GM19463 (cell line): Measurements from ENCODE around the gene WBP2.
A peak's percentile ranks its signal among the peaks of the same experiment; 100 is the strongest.

Experiments
- ATAC-seq: cut with Tn5 transposase; IDR thresholded peaks from one replicate; pipeline ENCODE4 v1.9.1; 2021; ENCODE audit warnings: mild to moderate bottlenecking, moderate library complexity; ENCODE audit not compliant: unreplicated experiment

Gene WBP2

DNA sequence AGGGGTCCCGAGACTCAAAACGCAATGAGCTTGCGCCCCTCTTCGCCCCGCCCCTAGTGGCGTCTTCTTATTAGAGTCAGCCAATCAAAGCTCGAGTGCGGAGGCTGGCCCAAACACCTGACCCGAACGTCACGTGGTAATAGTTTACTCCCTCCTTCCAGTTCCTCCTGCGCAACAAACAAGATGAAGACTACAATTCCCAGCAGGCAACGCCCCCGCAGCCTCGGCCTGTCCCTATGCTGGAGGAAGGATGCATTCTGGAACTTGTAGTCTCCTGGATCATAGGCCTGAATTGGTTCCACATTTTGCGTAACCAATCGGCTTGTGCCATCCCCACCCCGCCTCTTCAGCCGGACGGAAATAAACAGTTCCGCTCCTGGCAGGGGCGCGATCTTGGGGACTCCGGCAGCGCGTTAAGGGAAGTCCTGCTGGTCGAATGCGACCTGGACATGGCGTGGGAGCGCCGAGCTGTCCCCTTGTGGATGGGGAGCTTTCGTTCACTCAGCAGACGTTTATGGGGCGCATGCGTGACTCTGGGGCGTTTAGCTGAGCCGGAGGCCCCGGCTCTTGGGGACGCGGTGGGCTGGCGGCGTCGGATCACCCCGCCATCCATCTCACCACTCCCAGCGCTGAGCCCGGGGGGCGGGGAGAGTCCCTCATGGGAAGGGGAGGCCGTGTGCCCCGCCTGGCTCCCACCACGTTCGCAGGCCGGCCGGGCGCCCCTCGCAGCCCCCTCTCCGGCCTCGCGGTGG is at the start of gene WBP2:
WBP2 (minus strand) TSS at position 26 of the 752 bp plus-strand sequence. CDS start 38 bp downstream, outside the sequence.
- ATAC-seq, result peak; percentile 83

DNA sequence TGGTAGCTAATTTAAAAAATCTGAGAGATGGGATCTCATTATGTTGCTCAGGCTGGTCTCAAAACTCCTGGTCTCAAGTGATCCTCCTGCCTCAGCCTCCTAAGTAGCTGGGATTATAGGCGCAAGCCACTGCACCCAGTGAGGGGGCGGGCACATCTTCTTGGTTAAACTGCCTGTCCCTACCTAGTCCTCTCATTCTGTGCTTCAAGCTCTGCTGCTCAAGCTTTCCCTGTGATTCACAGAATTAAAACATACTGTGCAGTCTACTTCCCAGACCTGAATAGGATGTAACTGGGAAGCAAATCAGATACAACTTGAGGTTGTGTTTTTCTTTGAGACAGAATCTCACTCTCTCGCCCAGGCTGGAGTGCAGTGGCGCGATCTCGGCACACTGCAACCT is 47.3 kb upstream of the WBP2 start:
- no peak for ATAC-seq

GRCh38 chr17:75901727-75902126 is 46.6 kb upstream of the WBP2 start:
- no peak for ATAC-seq

- ATAC-seq, result no peak
Measured at GRCh38 chr17:75900691-75901533, 45.8 kb upstream of the WBP2 start.

- no peak for ATAC-seq
Measured at GRCh38 chr17:75899767-75900468, 44.8 kb upstream of the WBP2 start.

- no peak for ATAC-seq
Measured at GRCh38 chr17:75899353-75899752, 44.2 kb upstream of the WBP2 start.

DNA sequence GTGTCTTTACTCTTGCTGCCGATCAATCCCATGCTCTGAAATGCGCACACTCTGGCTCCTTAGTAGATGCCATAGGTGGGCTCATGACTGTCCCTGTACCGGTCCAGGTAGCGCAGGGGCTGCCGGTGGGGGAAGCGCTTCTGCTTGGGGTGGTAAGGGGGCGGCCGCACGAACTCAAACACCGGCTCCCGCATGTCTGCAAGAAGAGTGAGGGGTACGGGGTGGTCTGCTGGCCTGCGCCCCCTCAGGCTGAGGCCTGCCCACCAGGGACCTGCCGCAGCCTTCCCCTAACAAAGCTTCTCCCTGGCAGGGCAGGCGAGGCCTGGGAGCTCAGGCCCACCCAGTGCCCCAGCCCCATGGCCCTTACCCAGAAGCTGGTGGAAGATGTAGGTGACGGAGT is 43.7 kb upstream of the WBP2 start:
- no peak for ATAC-seq

GRCh38 chr17:75898065-75898464 is 42.9 kb upstream of the WBP2 start:
- ATAC-seq, result no peak

DNA sequence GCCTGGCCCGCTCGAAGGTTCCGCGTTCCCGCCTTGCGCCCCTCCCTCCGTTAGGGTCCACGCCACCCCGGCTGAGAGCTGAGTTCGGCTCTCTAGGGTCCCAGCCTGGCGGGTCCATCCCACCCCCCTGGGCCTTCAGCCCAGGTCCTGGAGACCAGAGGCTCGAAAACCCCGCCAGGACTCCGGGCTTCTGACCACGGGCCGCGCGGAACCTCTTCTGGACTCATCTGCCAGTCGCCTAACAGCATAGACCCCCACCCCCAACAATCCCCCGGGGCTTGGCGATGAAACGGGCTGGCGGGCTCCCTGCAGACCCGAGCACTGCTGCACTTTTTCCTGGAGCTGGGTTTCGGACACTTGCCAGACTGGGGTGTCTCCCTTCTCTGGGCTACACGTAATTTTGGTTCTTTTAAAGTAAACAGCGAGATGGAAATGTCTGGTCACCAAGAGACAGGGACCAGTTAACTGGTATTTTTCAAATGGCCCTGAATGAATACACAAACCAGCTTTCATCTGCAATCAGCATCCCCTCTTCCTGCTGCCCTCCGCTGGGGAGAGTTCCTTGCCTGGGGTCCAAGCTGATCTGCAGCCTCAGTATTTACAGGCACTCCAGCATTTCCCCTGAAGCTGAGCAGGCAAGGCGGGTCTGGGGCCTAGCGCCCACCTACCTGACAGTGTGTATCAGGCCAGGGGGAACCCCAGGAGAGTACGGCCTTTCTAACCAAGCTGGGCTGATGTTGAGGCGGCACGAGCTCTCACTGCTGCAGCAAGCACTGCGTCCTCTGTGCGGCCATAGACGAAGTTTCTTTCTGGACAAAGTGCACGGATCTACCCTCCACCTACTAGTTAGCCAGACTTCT is 42.3 kb upstream of the WBP2 start:
- no peak for ATAC-seq

DNA sequence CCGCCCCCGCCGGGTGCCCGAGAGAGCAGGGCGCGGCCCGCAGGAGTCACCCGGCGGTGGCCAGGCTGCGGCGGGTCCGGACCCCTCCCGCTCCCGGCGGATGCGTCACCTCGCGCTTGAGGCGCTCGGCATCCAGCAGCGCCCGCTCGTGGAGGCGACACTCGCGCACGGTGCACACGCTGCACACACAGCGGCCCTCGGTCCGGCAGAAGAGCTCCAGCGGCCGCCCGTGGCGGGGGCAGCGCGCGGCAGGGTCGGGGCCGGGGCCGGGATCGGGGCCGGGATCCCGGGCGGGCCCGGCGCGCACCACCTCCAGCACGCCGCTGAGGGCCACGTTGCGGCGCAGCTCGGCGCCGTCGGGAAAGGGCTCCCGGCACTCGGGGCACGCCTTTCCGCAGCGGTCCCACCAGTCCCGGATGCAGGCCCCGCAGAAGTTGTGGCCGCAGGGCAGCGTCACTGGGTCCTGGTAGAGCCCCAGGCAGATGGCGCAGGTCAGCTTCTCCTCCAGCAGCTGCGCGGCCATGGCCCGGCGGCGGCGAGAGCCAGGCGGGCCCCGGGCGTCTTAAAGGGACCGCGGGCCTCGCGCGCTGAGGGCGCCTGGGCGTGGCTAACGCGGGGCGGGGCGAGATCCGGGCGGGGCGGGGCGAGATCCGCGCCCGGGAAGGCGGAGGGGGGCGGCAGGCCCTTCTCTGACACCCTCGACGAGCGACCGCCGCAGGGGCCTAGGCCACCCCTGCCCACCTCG is 41.5 kb upstream of the WBP2 start, which contains the start of gene TRIM65:
TRIM65 (minus strand) TSS at position 537 of the 745 bp plus-strand sequence; CDS start at position 523, 14 bp downstream.
- peak; percentile 71 for ATAC-seq

- no peak for ATAC-seq
Measured at GRCh38 chr17:75895370-75896155, 40.4 kb upstream of the WBP2 start.

- ATAC-seq, result no peak
Measured at GRCh38 chr17:75894049-75894733, 39.1 kb upstream of the WBP2 start.

DNA sequence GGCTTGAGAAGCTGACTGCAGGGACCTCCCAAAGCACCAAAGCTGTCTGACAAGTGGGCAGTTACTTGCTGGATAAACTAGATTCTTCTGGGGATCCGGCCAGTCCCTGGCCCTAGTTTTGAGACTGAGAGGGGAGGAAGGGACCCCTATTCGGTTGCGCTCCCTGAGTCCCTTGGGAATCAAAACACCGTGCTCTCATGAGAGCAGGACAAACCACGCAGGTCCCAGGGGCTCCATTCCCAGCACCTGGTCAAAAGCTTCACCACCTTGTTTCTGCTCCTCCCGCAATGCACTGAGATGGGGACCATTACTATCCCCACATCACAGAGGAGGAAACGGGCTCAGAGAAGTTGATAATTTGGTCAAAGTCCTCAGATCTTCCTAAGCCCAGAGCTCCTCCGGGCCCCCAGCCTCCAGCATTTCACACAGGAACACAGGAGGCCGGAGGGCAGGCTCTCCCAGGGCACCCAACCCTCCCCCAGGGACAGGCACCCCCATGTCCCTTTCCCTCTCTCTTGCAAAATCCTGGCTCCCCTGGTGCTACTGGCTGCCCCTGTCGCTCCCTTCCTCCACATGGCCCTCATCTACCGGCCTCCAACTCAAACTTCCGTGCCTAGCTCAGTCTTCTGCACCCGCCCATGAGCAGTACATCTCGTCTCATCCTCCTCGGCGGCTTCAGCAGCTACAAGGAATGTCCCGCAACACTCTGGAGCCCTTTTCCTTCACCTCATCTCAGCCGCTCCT is 38.3 kb upstream of the WBP2 start:
- no peak for ATAC-seq

GRCh38 chr17:75892556-75893224 is 37.6 kb upstream of the WBP2 start:
- ATAC-seq, result no peak

DNA sequence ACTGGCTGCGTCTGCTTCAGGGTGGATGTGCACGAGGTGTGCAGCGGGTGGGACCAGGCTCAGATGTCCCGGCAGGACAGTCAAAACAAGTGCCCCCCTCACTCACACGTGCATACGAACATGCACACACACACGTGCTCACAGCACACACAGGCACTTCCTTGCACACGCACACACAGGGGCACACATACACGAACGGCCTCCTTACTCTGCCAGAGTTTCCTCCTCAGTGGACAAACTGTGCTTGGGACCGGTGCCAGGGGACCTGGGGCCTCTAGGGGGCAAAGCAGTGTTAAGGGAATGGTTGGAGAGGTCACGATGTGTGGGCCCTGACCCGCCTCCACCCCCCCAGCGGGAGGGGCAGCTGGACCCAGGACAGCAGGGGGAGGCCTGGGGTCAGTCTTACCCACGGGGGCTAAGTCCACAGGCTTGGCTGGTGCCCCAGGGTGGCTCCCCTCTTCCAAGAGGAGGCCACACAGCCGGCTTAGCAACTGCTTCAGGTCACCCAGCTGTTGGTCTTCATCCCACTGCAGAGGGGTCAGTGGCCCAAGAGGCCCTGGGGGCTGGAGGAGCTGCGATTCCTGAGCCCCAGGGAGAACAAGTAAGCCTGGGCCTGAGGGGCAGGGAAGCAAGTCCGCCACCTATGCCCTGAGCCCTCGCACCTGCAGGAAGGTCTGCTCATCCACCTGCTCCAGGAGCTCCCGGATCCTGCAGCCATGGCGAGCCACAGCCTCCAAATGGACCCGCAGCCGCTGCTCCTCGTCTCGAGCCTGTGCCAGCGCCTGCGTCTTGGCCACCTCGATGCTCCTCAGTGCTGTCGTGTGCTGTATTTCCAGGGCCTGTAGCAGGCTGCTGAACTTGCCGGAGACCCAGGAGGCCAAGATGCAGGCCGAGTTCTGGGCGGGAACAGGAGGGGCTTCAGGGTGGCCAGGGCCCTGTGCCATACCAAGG is 36.7 kb upstream of the WBP2 start:
- no peak for ATAC-seq

DNA sequence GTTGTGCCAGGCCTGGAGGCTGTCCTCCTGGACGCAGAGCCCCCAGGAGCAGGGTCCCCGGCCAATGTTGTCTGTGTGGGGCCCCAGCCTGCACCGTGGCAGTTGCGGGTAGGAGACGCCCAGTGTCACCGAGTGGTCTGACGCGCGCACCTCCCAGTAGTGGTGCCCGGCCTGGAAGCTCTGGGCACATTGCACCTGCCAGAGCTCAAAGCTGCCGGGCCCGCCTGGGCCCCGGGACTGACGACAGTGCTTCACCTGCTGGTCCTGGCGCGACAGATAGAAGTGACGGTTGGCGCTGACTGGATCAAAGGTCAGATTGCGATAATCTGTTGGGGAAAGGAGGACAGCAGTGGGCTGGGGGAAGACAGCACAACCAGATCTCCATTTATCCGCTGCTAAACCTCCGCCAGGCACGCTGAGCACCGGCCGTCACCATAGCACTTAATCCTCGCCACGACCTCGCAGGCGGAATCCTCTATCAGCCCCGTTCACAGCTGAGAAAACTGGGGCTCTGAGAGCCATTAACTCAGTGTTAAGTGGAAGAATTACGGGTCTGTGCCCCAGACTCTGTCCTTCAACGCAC is 36.0 kb upstream of the WBP2 start:
- no peak for ATAC-seq
